ENCODE measurements around the gene CERS6. TPM values are rescaled to one million over a fixed set of nuclear protein-coding genes. Genes with fewer than 3 reads are reported as not detected.
A peak's percentile ranks its signal among the peaks of the same experiment; 100 is the strongest.

The CERS6 gene
- total RNA-seq, 2 donors from 2014 or later: 12.5 to 16.3 TPM

DNA sequence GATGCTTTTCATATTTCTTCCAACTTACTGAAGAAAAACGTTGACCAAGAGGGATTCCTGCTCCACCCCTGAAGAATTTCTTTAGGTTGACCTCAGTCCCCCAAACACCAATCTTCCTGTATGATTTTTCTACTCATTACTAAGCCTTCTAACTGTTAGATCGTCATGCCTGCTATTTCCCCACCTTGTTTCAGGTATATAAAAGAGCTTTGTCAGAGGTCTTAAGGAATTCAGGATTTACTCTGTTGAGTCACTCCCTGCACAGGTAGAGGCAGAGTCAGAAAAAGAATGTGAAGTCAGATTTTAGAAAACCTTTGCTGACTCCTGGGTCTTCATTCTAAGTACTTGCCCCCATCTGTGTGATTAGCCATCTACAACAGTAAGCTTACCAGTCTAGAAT, 262.6 kb downstream of the CERS6 start:
- ATAC-seq: no peak
- Histone ChIP-seq H3K27me3 (no peaks in the 10 kb centered on the region), H3K36me3 (replicated peaks in 1 of 2; ENCODE audit: insufficient read depth in 1 of 2, low read depth in 2 of 2) (no peaks in the 10 kb centered on the region), H3K27ac (no peak overlapping the region), H3K4me3 (no peak overlapping the region), H3K4me1 (no peaks in the 10 kb centered on the region), H3K9me3 (no peaks in the 10 kb centered on the region)
- WGBS, 2 donors: 78 to 80% methylated on average over 2 of the region's 2 CpGs
- no peak for TF ChIP-seq POLR2A (IDR thresholded peaks at IDR 0.05)
- no peak for DNase-seq
- intact Hi-C loops (cut with DNase I): no loop called here

DNA sequence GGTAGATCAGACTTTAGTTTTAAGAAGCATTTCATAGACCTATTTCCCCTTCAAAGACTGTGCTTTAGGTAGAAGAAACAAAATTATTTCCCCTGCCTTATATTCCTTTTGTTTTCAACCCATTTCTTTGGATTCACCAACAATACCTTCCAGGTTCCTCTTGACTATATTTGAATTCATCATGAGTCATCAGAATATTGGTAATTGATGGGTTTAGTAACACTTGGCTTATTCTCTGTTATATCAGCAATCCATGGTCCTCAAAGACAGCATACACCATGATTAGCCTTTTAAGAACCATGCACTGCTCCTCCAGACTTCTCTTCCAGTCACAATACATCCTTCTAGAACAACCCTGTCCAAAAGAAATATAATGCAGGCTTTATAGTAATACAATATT, 263.4 kb downstream of the CERS6 start:
- intact Hi-C loops (cut with DNase I): no loop called here
- no peak for TF ChIP-seq POLR2A (IDR thresholded peaks at IDR 0.05)
- TF ChIP-seq, protein P1, sequence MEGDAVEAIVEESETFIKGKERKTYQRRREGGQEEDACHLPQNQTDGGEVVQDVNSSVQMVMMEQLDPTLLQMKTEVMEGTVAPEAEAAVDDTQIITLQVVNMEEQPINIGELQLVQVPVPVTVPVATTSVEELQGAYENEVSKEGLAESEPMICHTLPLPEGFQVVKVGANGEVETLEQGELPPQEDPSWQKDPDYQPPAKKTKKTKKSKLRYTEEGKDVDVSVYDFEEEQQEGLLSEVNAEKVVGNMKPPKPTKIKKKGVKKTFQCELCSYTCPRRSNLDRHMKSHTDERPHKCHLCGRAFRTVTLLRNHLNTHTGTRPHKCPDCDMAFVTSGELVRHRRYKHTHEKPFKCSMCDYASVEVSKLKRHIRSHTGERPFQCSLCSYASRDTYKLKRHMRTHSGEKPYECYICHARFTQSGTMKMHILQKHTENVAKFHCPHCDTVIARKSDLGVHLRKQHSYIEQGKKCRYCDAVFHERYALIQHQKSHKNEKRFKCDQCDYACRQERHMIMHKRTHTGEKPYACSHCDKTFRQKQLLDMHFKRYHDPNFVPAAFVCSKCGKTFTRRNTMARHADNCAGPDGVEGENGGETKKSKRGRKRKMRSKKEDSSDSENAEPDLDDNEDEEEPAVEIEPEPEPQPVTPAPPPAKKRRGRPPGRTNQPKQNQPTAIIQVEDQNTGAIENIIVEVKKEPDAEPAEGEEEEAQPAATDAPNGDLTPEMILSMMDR (IDR thresholded peaks at IDR 0.05): no peak
- ATAC-seq (no peak), DNase-seq (no peak)
- H3K4me3 ChIP-seq: no peak overlapping the region
- H3K27me3 ChIP-seq: no peaks in the 10 kb centered on the region
- no peak overlapping the region for H3K27ac ChIP-seq
- H3K4me1 ChIP-seq: no peaks in the 10 kb centered on the region
- no peaks in the 10 kb centered on the region for H3K9me3 ChIP-seq
- no peaks in the 10 kb centered on the region for H3K36me3 ChIP-seq (replicated peaks in 1 of 2; ENCODE audit: insufficient read depth in 1 of 2, low read depth in 2 of 2)

DNA sequence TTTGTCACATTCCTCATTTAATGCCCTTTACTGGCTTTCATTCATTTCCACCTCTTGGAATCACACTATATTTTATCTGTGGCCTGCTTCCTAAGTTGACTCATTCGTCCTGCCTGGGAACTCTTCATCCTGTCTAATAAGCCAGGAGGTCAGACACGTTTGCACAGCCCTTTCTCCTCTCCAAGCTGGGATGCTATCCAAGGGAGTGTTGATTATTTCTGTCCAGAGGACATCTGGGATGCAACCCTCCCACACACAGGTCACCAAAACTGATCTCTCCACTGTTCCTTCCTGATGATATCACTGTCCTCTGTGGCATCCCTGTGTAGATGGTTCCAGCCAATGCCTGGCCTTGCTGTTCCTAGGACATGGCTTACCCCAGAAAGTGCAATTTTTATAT, 266.5 kb downstream of the CERS6 start:
- H3K36me3 ChIP-seq (replicated peaks in 1 of 2; ENCODE audit: insufficient read depth in 1 of 2, low read depth in 2 of 2): no peaks in the 10 kb centered on the region
- H3K9me3 ChIP-seq: no peaks in the 10 kb centered on the region
- intact Hi-C loops (cut with DNase I): no loop called here

GRCh38 chr2:168723275-168723899, 267.3 kb downstream of the CERS6 start:
- no peaks in the 10 kb centered on the region for H3K9me3 ChIP-seq
- WGBS, 2 donors: 58 to 70% methylated on average over 3 of the region's 3 CpGs

More for the DNA sequence above, 266.5 kb downstream of the CERS6 start:
- peak in 1 of 4 donors; percentile 38 for DNase-seq
- peak; percentile 15 for ATAC-seq
- no peak for TF ChIP-seq POLR2A (IDR thresholded peaks at IDR 0.05)
- no peak overlapping the region for H3K27ac ChIP-seq
- no peak overlapping the region for H3K4me3 ChIP-seq
- H3K4me1 ChIP-seq: no peaks in the 10 kb centered on the region
- no peaks in the 10 kb centered on the region for H3K27me3 ChIP-seq
- 44% methylated on average over 2 of the region's 2 CpGs for WGBS, 2 donors

GRCh38 chr2:168726375-168726774, 270.3 kb downstream of the CERS6 start:
- Histone ChIP-seq H3K27me3 (no peaks in the 10 kb centered on the region), H3K36me3 (replicated peaks in 1 of 2; ENCODE audit: insufficient read depth in 1 of 2, low read depth in 2 of 2) (no peaks in the 10 kb centered on the region), H3K4me1 (no peaks in the 10 kb centered on the region), H3K9me3 (no peaks in the 10 kb centered on the region), H3K4me3 (no peak overlapping the region), H3K27ac (no peak overlapping the region)
- no peak for ATAC-seq
- no peak for DNase-seq
- intact Hi-C loops (cut with DNase I): no loop called here
- TF ChIP-seq, protein P1 (IDR thresholded peaks at IDR 0.05): no peak
- TF ChIP-seq POLR2A (IDR thresholded peaks at IDR 0.05): no peak
- WGBS, 2 donors: 54 to 92% methylated on average over 3 of the region's 3 CpGs

More at GRCh38 chr2:168723275-168723899, 267.3 kb downstream of the CERS6 start:
- ATAC-seq (no peak), DNase-seq (no peak)
- intact Hi-C loops (cut with DNase I): no loop called here
- Histone ChIP-seq H3K27me3 (no peaks in the 10 kb centered on the region), H3K4me3 (no peak overlapping the region), H3K36me3 (replicated peaks in 1 of 2; ENCODE audit: insufficient read depth in 1 of 2, low read depth in 2 of 2) (no peaks in the 10 kb centered on the region), H3K4me1 (no peaks in the 10 kb centered on the region), H3K27ac (no peak overlapping the region)
- TF ChIP-seq, protein P1 (IDR thresholded peaks at IDR 0.05): no peak
- no peak for TF ChIP-seq POLR2A (IDR thresholded peaks at IDR 0.05)

DNA sequence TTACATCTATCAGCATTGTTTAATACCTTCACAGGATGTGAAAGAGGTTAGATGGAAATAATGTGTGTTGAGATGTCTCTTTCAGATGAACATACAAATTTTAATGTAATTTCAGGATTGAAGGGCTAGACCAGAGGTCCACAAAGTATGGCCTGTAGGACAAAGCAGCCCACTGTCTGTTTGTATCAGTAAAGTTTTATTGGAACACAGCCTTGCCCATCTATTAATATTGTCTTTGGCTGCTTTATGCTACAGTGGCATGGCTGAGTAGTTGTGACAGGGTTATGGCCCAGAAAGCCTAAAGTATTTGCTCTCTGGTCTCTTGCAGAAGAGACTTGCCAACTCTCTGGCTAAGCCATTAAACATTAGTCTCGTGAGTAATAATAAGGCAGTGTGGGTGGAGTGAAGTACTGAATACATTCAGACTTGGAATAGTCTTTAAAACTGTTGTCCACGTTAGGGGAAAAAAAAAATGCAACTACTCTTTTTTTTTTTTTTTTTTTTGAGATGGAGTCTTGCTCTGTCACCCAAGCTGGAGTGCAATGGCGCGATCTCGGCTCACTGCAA, 271.9 kb downstream of the CERS6 start:
- no peak for DNase-seq
- H3K4me3 ChIP-seq: no peak overlapping the region
- H3K36me3 ChIP-seq (replicated peaks in 1 of 2; ENCODE audit: insufficient read depth in 1 of 2, low read depth in 2 of 2): no peaks in the 10 kb centered on the region
- no peak overlapping the region for H3K27ac ChIP-seq
- intact Hi-C loops (cut with DNase I): no loop called here
- no peak for ATAC-seq
- no peaks in the 10 kb centered on the region for H3K27me3 ChIP-seq
- no peaks in the 10 kb centered on the region for H3K9me3 ChIP-seq
- TF ChIP-seq, protein P1 (IDR thresholded peaks at IDR 0.05): no peak
- TF ChIP-seq POLR2A (IDR thresholded peaks at IDR 0.05): no peak
- no peaks in the 10 kb centered on the region for H3K4me1 ChIP-seq
- WGBS, 2 donors: 93 to 94% methylated on average over 5 of the region's 5 CpGs

Data from body of pancreas (tissue), 4 donors.